Activated T-cell treated with anti-CD3 and anti-CD28 coated beads, Interleukin-2, amount 50 U/mL, for 24 hours (primary cell): ENCODE results near the gene WRAP73.

Experiments
- DNase-seq: peaks from one replicate; pipeline ENCODE4 v3.0.0-alpha.2; 2020
- H3K27ac Mint-ChIP-seq: 2 replicates; pipeline ENCODE4 v1.8.0; 2020; ENCODE audit warnings: mild to moderate bottlenecking, mixed read lengths
- H3K27me3 Mint-ChIP-seq: 2 replicates; pipeline ENCODE4 v1.8.0; 2020; ENCODE audit warnings: mixed read lengths
- H3K36me3 Mint-ChIP-seq: 2 replicates; pipeline ENCODE4 v1.8.0; 2020; ENCODE audit warnings: low read depth, mixed read lengths
- H3K4me1 Mint-ChIP-seq: 2 replicates; pipeline ENCODE4 v1.8.0; 2020; ENCODE audit warnings: low read depth, mixed read lengths
- H3K4me3 Mint-ChIP-seq: 2 replicates; pipeline ENCODE4 v1.8.0; 2020; ENCODE audit warnings: mild to moderate bottlenecking, moderate library complexity, mixed read lengths
- H3K9me3 Mint-ChIP-seq: 2 replicates; pipeline ENCODE4 v1.8.0; 2020; ENCODE audit warnings: mixed read lengths

WRAP73 gene

GRCh38 chr1:3614755-3615742, 34.9 kb downstream of the WRAP73 start:
- peaks cover 22% of the 10 kb centered on the region for H3K4me1 Mint-ChIP-seq
- peaks cover 15% of the 10 kb centered on the region for H3K27me3 Mint-ChIP-seq
- H3K27ac Mint-ChIP-seq = no peak overlapping the region
- no peaks in the 10 kb centered on the region for H3K36me3 Mint-ChIP-seq
- H3K4me3 Mint-ChIP-seq = no peak overlapping the region
- DNase-seq = no peak
- H3K9me3 Mint-ChIP-seq = no peaks in the 10 kb centered on the region

- H3K4me1 Mint-ChIP-seq = peaks cover 11% of the 10 kb centered on the region
- no peak overlapping the region for H3K27ac Mint-ChIP-seq
- peaks cover 36% of the 10 kb centered on the region for H3K27me3 Mint-ChIP-seq
- no peak for DNase-seq
- no peaks in the 10 kb centered on the region for H3K9me3 Mint-ChIP-seq
- no peaks in the 10 kb centered on the region for H3K36me3 Mint-ChIP-seq
- H3K4me3 Mint-ChIP-seq = peak overlapping the region; percentile 70
Observed at GRCh38 chr1:3612123-3612522, 37.8 kb downstream of the WRAP73 start.

DNA sequence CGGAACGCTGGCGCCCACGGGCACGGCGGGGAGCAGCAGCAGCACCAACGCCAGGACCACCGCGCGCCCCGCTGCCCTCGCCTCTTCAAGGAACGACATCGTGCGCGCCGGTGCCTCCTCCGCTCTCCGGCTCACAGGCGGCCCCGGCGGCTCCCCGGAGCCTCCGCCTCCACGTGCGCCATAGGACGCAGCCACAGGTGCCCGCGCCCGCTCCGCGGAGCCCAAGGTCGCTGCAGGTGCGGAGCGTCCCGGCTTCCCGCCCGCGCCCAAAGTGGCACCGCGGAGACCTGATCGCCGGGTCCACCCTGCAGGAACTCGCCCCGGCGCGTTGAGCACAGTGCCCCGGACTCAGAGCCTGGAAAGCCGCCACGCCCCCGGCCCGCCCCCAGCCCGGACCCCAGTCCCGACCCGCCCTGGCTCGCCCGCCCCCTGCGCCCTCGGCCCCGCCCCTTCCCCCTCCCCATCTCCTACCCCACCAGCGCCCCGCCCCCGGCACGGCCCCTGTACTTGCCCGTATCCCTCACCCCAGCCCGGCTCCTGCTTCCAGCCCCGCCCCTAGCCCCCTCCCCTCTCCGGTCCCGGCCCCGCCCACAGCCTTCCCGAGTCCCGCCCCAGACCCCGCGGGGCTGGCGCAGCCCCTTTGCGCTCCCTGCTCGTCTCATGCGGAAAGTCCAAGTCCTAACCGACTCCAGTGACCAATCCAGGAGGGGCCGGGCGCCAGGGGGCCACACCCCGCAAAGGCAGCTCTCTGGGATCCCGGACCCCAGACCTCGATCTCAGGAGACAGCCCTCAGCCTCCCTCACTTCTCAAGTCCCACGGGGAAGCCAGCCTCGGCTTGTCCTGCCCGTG, 38.5 kb downstream of the WRAP73 start, which contains the start of gene MEGF6:
TSS of gene MEGF6 (minus strand) at position 339 of the 850 bp plus-strand sequence. CDS start at position 99, 240 bp downstream.
- H3K27ac Mint-ChIP-seq = no peak within 1 kb of the TSS
- H3K4me1 Mint-ChIP-seq = peaks cover 11% of the 10 kb centered on the region
- peak; percentile 77 for DNase-seq
- peak within 1 kb of the TSS; percentile 70 for H3K4me3 Mint-ChIP-seq
- no peaks in the 10 kb centered on the region for H3K9me3 Mint-ChIP-seq
- H3K27me3 Mint-ChIP-seq = peaks cover 36% of the 10 kb centered on the region
- H3K36me3 Mint-ChIP-seq = no peaks in the 10 kb centered on the region

DNA sequence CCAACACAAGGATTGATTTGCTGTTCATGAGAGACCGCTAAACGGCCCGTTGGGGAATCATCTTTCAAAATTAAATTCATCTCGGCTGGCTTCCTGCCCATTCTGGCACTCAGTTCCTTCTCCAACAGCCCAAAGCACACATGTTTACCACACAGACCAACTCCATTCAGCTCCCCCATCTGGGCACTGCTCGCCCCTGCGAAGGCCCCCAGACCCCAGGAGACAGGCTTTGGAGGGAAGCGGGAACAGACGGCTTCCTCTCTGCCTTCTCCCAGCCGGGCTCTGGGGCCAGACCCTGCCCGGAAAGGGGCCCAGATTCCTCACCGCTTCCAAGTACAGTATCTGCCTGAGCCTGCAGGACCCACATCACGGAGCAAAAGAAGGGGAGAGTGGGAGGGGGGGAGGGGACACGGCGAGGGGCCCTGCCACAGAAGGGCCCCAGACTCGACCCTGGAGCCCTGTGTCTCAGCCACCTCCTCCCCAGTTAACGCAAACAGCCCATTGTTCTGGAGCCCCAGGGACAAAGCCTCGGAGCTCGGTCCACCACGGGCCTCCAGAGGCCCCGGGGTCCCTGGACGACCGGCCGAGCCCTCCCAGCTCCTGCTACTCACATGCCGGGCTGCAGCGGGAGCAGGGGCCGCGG, 39.3 kb downstream of the WRAP73 start:
- no peak overlapping the region for H3K27ac Mint-ChIP-seq
- H3K27me3 Mint-ChIP-seq = peaks cover 36% of the 10 kb centered on the region
- H3K9me3 Mint-ChIP-seq = no peaks in the 10 kb centered on the region
- peaks cover 11% of the 10 kb centered on the region for H3K4me1 Mint-ChIP-seq
- no peaks in the 10 kb centered on the region for H3K36me3 Mint-ChIP-seq
- no peak for DNase-seq
- peak overlapping the region; percentile 57 for H3K4me3 Mint-ChIP-seq

- no peak overlapping the region for H3K27ac Mint-ChIP-seq
- no peak overlapping the region for H3K4me3 Mint-ChIP-seq
Observed at GRCh38 chr1:3609769-3610526, 40.0 kb downstream of the WRAP73 start.

GRCh38 chr1:3609016-3609768, 40.7 kb downstream of the WRAP73 start:
- no peaks in the 10 kb centered on the region for H3K9me3 Mint-ChIP-seq
- DNase-seq = no peak

More at GRCh38 chr1:3609769-3610526, 40.0 kb downstream of the WRAP73 start:
- H3K36me3 Mint-ChIP-seq = no peaks in the 10 kb centered on the region
- peaks cover 11% of the 10 kb centered on the region for H3K4me1 Mint-ChIP-seq
- no peaks in the 10 kb centered on the region for H3K9me3 Mint-ChIP-seq
- H3K27me3 Mint-ChIP-seq = peaks cover 36% of the 10 kb centered on the region
- no peak for DNase-seq

GRCh38 chr1:3608154-3608553, 41.7 kb downstream of the WRAP73 start:
- H3K27me3 Mint-ChIP-seq = peaks cover 36% of the 10 kb centered on the region
- H3K27ac Mint-ChIP-seq = no peak overlapping the region
- no peaks in the 10 kb centered on the region for H3K9me3 Mint-ChIP-seq
- H3K4me3 Mint-ChIP-seq = no peak overlapping the region
- H3K36me3 Mint-ChIP-seq = no peaks in the 10 kb centered on the region
- no peak for DNase-seq
- H3K4me1 Mint-ChIP-seq = peaks cover 11% of the 10 kb centered on the region

More at GRCh38 chr1:3609016-3609768, 40.7 kb downstream of the WRAP73 start:
- H3K27me3 Mint-ChIP-seq = peaks cover 36% of the 10 kb centered on the region
- H3K4me3 Mint-ChIP-seq = no peak overlapping the region
- peaks cover 11% of the 10 kb centered on the region for H3K4me1 Mint-ChIP-seq
- H3K36me3 Mint-ChIP-seq = no peaks in the 10 kb centered on the region
- H3K27ac Mint-ChIP-seq = no peak overlapping the region

- DNase-seq = no peak
- Mint-ChIP-seq H3K4me3 (no peak overlapping the region), H3K9me3 (no peaks in the 10 kb centered on the region), H3K27me3 (peaks cover 36% of the 10 kb centered on the region), H3K27ac (no peak overlapping the region), H3K36me3 (no peaks in the 10 kb centered on the region), H3K4me1 (peaks cover 11% of the 10 kb centered on the region)
Observed at GRCh38 chr1:3607703-3608065, 42.2 kb downstream of the WRAP73 start.

DNA sequence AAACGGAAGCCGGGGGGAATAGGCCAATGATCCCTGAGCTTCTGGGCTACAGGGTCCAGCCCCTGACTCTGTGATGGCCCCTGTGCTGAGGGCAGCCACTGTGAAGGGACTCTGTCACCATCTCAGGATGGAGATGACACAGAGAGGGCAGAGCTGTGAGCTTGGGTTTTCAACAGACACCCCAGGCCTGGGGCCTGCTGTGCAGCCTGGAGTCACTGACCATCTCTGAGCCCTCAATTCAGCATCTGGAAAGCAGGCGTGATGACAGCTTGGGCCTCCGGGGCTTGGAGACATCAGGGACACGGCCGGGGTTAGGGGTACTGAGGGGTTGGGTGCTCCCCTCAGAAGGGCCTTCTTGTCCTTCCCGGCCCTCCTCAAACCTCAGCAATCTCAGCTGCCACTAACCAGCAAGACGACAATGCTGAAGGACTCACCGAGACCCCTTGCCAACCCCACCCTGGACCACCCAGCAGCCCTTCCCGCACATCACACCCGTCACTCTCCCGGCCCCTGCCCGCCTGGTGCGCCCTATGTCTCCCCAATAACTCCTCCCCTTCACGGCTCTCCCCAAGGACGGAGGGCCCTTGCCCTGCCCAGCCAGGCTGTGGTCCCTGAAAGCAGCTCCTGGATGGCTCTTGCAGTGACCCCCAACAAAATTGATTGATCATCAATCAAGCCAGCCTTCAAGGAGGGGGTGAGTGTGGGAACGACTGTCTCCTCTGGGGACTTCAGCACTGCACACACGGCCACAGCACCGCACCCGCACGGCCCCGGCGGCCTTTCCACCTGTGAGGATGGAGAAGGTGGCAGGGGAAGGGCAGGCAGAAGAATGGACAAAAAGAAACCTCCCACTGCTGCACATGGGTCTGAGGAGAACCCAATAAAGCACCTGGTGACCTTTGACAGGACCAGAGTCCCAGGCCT, 42.9 kb downstream of the WRAP73 start:
- peaks cover 11% of the 10 kb centered on the region for H3K4me1 Mint-ChIP-seq
- no peak overlapping the region for H3K4me3 Mint-ChIP-seq
- DNase-seq = no peak
- H3K9me3 Mint-ChIP-seq = no peaks in the 10 kb centered on the region
- no peaks in the 10 kb centered on the region for H3K36me3 Mint-ChIP-seq
- no peak overlapping the region for H3K27ac Mint-ChIP-seq
- peaks cover 32% of the 10 kb centered on the region for H3K27me3 Mint-ChIP-seq

- no peak for DNase-seq
- Mint-ChIP-seq H3K36me3 (no peaks in the 10 kb centered on the region), H3K4me3 (no peak overlapping the region), H3K4me1 (peaks cover 3% of the 10 kb centered on the region), H3K27me3 (peaks cover 21% of the 10 kb centered on the region), H3K27ac (no peak overlapping the region), H3K9me3 (no peaks in the 10 kb centered on the region)
Observed at GRCh38 chr1:3604997-3605823, 44.7 kb downstream of the WRAP73 start.

- no peaks in the 10 kb centered on the region for H3K9me3 Mint-ChIP-seq
- no peak overlapping the region for H3K27ac Mint-ChIP-seq
- peaks cover 3% of the 10 kb centered on the region for H3K4me1 Mint-ChIP-seq
Observed at GRCh38 chr1:3604468-3604974, 45.4 kb downstream of the WRAP73 start.

More at GRCh38 chr1:3604468-3604974, 45.4 kb downstream of the WRAP73 start:
- DNase-seq = no peak
- peaks cover 16% of the 10 kb centered on the region for H3K27me3 Mint-ChIP-seq
- H3K36me3 Mint-ChIP-seq = no peaks in the 10 kb centered on the region
- H3K4me3 Mint-ChIP-seq = no peak overlapping the region
